Sigmoid colon (tissue), 4 donors: ENCODE results near the gene EPN3.

Source experiments
- EP300 ChIP-seq, 4 donors: sonication (generic); formaldehyde crosslinking; IDR thresholded peaks; one replicate each; pipeline ENCODE4 v1.6.1; 2017; ENCODE audit warnings: antibody characterized with exemption in 4 of 4
- POLR2A ChIP-seq, 2 donors: fragments of 450-650 bp; IDR thresholded peaks; one replicate each; pipeline ENCODE4 v1.6.1; 2016; ENCODE audit warnings: antibody characterized with exemption in 2 of 2, mild to moderate bottlenecking in 2 of 2, moderate library complexity in 2 of 2
- TF ChIP-seq, protein P1 (sequence below), 4 experiments: fragments of 450-650 bp in 3 of 4; fragments of 200-600 bp in 1 of 4; IDR thresholded peaks; one replicate each; pipeline ENCODE4 v1.5.1; 2016 to 2019; ENCODE audit warnings: antibody characterized with exemption in 4 of 4, mild to moderate bottlenecking in 3 of 4, moderate library complexity in 2 of 4

DNA sequence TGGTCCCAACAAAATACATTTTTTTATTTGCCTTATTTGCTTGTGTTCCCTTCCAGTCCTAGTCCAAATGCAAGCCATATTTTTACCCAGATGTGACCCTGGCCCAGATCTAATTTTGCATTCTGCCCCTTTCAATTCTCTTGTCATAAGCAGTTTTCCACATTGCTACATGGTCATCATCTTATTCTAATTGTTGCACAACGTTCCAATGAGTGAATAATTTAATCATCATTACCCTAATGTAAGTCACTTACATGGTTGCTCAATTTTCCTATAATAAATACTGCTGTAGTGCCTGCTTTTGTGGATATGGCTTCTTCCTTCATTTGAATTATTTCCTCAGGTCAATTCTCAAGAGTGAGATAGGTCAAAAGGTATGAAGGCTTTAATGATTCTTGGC lies 41.0 kb upstream of the EPN3 start:
- TF ChIP-seq, protein P1, sequence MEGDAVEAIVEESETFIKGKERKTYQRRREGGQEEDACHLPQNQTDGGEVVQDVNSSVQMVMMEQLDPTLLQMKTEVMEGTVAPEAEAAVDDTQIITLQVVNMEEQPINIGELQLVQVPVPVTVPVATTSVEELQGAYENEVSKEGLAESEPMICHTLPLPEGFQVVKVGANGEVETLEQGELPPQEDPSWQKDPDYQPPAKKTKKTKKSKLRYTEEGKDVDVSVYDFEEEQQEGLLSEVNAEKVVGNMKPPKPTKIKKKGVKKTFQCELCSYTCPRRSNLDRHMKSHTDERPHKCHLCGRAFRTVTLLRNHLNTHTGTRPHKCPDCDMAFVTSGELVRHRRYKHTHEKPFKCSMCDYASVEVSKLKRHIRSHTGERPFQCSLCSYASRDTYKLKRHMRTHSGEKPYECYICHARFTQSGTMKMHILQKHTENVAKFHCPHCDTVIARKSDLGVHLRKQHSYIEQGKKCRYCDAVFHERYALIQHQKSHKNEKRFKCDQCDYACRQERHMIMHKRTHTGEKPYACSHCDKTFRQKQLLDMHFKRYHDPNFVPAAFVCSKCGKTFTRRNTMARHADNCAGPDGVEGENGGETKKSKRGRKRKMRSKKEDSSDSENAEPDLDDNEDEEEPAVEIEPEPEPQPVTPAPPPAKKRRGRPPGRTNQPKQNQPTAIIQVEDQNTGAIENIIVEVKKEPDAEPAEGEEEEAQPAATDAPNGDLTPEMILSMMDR (IDR thresholded peaks at IDR 0.05) = no peak
- no peak for TF ChIP-seq POLR2A (IDR thresholded peaks at IDR 0.05)
- TF ChIP-seq EP300 (IDR thresholded peaks at IDR 0.05) = no peak
